ENCODE results near the gene TMEM167A.

Gene TMEM167A

GRCh38 chr5:83096660-83097339 lies 19.6 kb upstream of the TMEM167A start:
- Histone ChIP-seq H3K4me1 (ENCODE audit: insufficient read depth, low read length, severe bottlenecking) (no peaks in the 10 kb centered on the region), H3K27ac (ENCODE audit: low read depth, low read length, poor library complexity, severe bottlenecking) (no peak overlapping the region), H3K36me3 (ENCODE audit: insufficient read depth, low read length) (no peaks in the 10 kb centered on the region), H4K20me1 (ENCODE audit: insufficient read depth, low read length) (no peaks in the 10 kb centered on the region), H3F3A (ENCODE audit: insufficient read depth, low read length) (no peaks in the 10 kb centered on the region), H3K4me2 (ENCODE audit: low read length) (no peak overlapping the region), H3K79me2 (ENCODE audit: insufficient read depth, low read length) (0 out of 2 replicates have a peak, but pooled peaks cover 10% of the 10 kb centered on the region), H3K9me3 (ENCODE audit: low read length) (peaks cover 6% of the 10 kb centered on the region; the same call in 1 of the 2 replicates), H3K9me2 (ENCODE audit: low read depth, low read length) (no peaks in the 10 kb centered on the region), H2AFZ (ENCODE audit: low read length) (no peak overlapping the region), H3K4me3 (ENCODE audit: low read depth, low read length, poor library complexity, severe bottlenecking) (no peak overlapping the region), H3K27me3 (ENCODE audit: insufficient read depth, low read length) (no peaks in the 10 kb centered on the region), H3K9ac (ENCODE audit: low read length) (no peak overlapping the region)
- TF ChIP-seq CTCF (IDR thresholded peaks at IDR 0.05; ENCODE audit: low read length) (no peak), EZH2 (IDR thresholded peaks at IDR 0.05; ENCODE audit: borderline replicate concordance, low read length) (no peak)

- Histone ChIP-seq H3F3A (ENCODE audit: insufficient read depth, low read length) (no peaks in the 10 kb centered on the region), H3K36me3 (ENCODE audit: insufficient read depth, low read length) (no peaks in the 10 kb centered on the region), H3K27me3 (ENCODE audit: insufficient read depth, low read length) (no peaks in the 10 kb centered on the region), H3K4me3 (ENCODE audit: low read depth, low read length, poor library complexity, severe bottlenecking) (no peak overlapping the region), H3K4me1 (ENCODE audit: insufficient read depth, low read length, severe bottlenecking) (no peaks in the 10 kb centered on the region), H3K79me2 (ENCODE audit: insufficient read depth, low read length) (0 out of 2 replicates have a peak, but pooled peaks cover 7% of the 10 kb centered on the region), H3K9me2 (ENCODE audit: low read depth, low read length) (no peaks in the 10 kb centered on the region), H2AFZ (ENCODE audit: low read length) (no peak overlapping the region), H3K4me2 (ENCODE audit: low read length) (no peak overlapping the region), H3K9me3 (ENCODE audit: low read length) (peaks cover 6% of the 10 kb centered on the region; the same call in 1 of the 2 replicates), H3K9ac (ENCODE audit: low read length) (no peak overlapping the region), H3K27ac (ENCODE audit: low read depth, low read length, poor library complexity, severe bottlenecking) (no peak overlapping the region), H4K20me1 (ENCODE audit: insufficient read depth, low read length) (no peaks in the 10 kb centered on the region)
- TF ChIP-seq EZH2 (IDR thresholded peaks at IDR 0.05; ENCODE audit: borderline replicate concordance, low read length) (no peak), CTCF (IDR thresholded peaks at IDR 0.05; ENCODE audit: low read length) (no peak)
Measured at GRCh38 chr5:83095957-83096539, 18.9 kb upstream of the TMEM167A start.

- Histone ChIP-seq H3K27me3 (ENCODE audit: insufficient read depth, low read length) (no peaks in the 10 kb centered on the region), H3K36me3 (ENCODE audit: insufficient read depth, low read length) (no peaks in the 10 kb centered on the region), H3K9ac (ENCODE audit: low read length) (no peak overlapping the region), H4K20me1 (ENCODE audit: insufficient read depth, low read length) (no peaks in the 10 kb centered on the region), H3K4me2 (ENCODE audit: low read length) (no peak overlapping the region), H3K9me2 (ENCODE audit: low read depth, low read length) (no peaks in the 10 kb centered on the region), H3K79me2 (ENCODE audit: insufficient read depth, low read length) (0 out of 2 replicates have a peak, but pooled peaks cover 3% of the 10 kb centered on the region), H2AFZ (ENCODE audit: low read length) (no peak overlapping the region), H3K4me1 (ENCODE audit: insufficient read depth, low read length, severe bottlenecking) (no peaks in the 10 kb centered on the region), H3K27ac (ENCODE audit: low read depth, low read length, poor library complexity, severe bottlenecking) (no peak overlapping the region), H3K4me3 (ENCODE audit: low read depth, low read length, poor library complexity, severe bottlenecking) (no peak overlapping the region), H3K9me3 (ENCODE audit: low read length) (peaks cover 6% of the 10 kb centered on the region; the same call in 1 of the 2 replicates), H3F3A (ENCODE audit: insufficient read depth, low read length) (no peaks in the 10 kb centered on the region)
- TF ChIP-seq EZH2 (IDR thresholded peaks at IDR 0.05; ENCODE audit: borderline replicate concordance, low read length) (no peak), CTCF (IDR thresholded peaks at IDR 0.05; ENCODE audit: low read length) (no peak)
Measured at GRCh38 chr5:83095163-83095956, 18.2 kb upstream of the TMEM167A start.
